WTC11 (cell line): ENCODE results near the gene PRDM2.

Source experiments
- E2F1 ChIP-seq: sonication (generic); formaldehyde crosslinking; IDR thresholded peaks from 2 replicates; pipeline ENCODE4 v1.8.0; 2022; ENCODE audit warnings: mild to moderate bottlenecking, missing genetic modification reagents
- NR3C1 ChIP-seq: sonication (generic); formaldehyde crosslinking; conservative IDR thresholded peaks from 2 replicates; pipeline ENCODE4 v1.8.1; 2023; ENCODE audit warnings: low read depth, mild to moderate bottlenecking, missing genetic modification reagents
- TF ChIP-seq, protein P1 (sequence below): fragments of 200-600 bp; IDR thresholded peaks from 2 replicates; pipeline ENCODE4 v1.8.0; 2022; ENCODE audit warnings: antibody characterized with exemption

DNA sequence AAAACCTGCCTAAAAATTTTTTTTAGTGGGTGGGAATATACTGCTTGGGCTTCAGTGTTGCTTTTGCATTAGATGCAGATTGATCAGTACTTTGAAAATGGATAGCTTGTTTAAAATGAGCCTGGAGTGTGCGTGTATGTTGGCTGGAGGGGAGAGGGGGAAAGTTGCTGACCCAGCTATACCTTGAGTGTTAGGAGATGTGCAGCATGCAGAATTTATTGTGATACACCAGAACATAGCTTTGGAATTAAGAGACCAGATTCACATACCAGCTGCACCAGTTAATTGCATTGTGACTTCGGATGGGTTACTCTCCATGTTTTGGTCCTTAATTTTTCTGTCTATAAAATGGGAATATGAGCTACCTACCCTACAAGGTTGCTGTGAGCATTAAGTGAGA, 60.4 kb downstream of the PRDM2 start:
- TF ChIP-seq, protein P1, sequence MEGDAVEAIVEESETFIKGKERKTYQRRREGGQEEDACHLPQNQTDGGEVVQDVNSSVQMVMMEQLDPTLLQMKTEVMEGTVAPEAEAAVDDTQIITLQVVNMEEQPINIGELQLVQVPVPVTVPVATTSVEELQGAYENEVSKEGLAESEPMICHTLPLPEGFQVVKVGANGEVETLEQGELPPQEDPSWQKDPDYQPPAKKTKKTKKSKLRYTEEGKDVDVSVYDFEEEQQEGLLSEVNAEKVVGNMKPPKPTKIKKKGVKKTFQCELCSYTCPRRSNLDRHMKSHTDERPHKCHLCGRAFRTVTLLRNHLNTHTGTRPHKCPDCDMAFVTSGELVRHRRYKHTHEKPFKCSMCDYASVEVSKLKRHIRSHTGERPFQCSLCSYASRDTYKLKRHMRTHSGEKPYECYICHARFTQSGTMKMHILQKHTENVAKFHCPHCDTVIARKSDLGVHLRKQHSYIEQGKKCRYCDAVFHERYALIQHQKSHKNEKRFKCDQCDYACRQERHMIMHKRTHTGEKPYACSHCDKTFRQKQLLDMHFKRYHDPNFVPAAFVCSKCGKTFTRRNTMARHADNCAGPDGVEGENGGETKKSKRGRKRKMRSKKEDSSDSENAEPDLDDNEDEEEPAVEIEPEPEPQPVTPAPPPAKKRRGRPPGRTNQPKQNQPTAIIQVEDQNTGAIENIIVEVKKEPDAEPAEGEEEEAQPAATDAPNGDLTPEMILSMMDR = no peak
- TF ChIP-seq NR3C1 (CRISPR knock-in tag) = no peak
- no peak for TF ChIP-seq E2F1 (CRISPR knock-in tag)
